C4-2B (cell line): ENCODE data around the gene MBD6.

Experiments
- H3K27ac ChIP-seq: fragments of 450-650 bp; 2 replicates; pipeline ENCODE4 v1.5.1; 2017
- CTCF ChIP-seq: fragments of 450-650 bp; conservative IDR thresholded peaks from 2 replicates; pipeline ENCODE4 v1.5.1; 2017; ENCODE audit warnings: mild to moderate bottlenecking
- ZFX ChIP-seq: fragments of 450-650 bp; IDR thresholded peaks from 2 replicates; pipeline ENCODE4 v1.6.1; 2017

The MBD6 gene

GRCh38 chr12:57548013-57548315 lies 25.3 kb downstream of the MBD6 start:
- TF ChIP-seq ZFX (no peak), CTCF (no peak)
- no peak overlapping the region for H3K27ac ChIP-seq

GRCh38 chr12:57548488-57548887 lies 25.9 kb downstream of the MBD6 start:
- H3K27ac ChIP-seq = no peak overlapping the region
- no peak for TF ChIP-seq ZFX
- no peak for TF ChIP-seq CTCF

GRCh38 chr12:57549203-57549908 lies 26.7 kb downstream of the MBD6 start:
- no peak for TF ChIP-seq ZFX
- TF ChIP-seq CTCF = no peak
- H3K27ac ChIP-seq = no peak overlapping the region

- TF ChIP-seq CTCF (no peak), ZFX (no peak)
- H3K27ac ChIP-seq = no peak within 1 kb of the TSS
Observed at GRCh38 chr12:57549909-57550640, 27.5 kb downstream of the MBD6 start, which contains the start of gene KIF5A. Gene KIF5A (plus strand): TSS chr12:57550044. CDS start chr12:57550272, 228 bp downstream.

GRCh38 chr12:57550641-57551549 lies 28.3 kb downstream of the MBD6 start:
- no peak for TF ChIP-seq ZFX
- TF ChIP-seq CTCF = no peak
- no peak overlapping the region for H3K27ac ChIP-seq

GRCh38 chr12:57551637-57552305 lies 29.1 kb downstream of the MBD6 start:
- no peak for TF ChIP-seq ZFX
- no peak for TF ChIP-seq CTCF
- no peak overlapping the region for H3K27ac ChIP-seq
